ENCODE measurements around the gene ITIH1.

DNA sequence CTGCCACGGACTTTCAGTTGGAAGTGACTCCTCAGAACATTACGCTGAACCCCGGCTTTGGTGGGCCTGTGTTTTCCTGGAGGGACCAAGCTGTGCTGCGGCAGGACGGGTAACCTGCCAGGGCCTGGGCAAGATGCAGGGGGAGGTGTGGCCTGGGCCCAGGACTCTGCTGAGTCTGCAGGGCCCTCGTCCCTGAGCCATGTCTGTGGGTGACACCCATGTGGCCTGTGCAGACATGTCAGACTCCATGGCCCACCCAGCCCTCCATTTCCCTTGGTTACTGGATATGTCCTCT, 12.3 kb downstream of the ITIH1 start:
- TF ChIP-seq, protein P1, sequence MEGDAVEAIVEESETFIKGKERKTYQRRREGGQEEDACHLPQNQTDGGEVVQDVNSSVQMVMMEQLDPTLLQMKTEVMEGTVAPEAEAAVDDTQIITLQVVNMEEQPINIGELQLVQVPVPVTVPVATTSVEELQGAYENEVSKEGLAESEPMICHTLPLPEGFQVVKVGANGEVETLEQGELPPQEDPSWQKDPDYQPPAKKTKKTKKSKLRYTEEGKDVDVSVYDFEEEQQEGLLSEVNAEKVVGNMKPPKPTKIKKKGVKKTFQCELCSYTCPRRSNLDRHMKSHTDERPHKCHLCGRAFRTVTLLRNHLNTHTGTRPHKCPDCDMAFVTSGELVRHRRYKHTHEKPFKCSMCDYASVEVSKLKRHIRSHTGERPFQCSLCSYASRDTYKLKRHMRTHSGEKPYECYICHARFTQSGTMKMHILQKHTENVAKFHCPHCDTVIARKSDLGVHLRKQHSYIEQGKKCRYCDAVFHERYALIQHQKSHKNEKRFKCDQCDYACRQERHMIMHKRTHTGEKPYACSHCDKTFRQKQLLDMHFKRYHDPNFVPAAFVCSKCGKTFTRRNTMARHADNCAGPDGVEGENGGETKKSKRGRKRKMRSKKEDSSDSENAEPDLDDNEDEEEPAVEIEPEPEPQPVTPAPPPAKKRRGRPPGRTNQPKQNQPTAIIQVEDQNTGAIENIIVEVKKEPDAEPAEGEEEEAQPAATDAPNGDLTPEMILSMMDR (IDR thresholded peaks at IDR 0.05), result no peak
- no peak for TF ChIP-seq POLR2A (IDR thresholded peaks at IDR 0.05)
